Effector memory CD8-positive, alpha-beta T cell (primary cell): ENCODE measurements around the gene FAM221B.

Experiments used
- ATAC-seq: fragments of 150-1000 bp; cut with Tn5 transposase; replicated peaks from 2 replicates; pipeline ENCODE4 v1.10.0; 2021; ENCODE audit warnings: mild to moderate bottlenecking, moderate library complexity
- DNase-seq, 3 experiments: peaks; one replicate each; pipeline ENCODE4 v3.0.0; 2021
- H3K27ac Mint-ChIP-seq, 2 donors: one replicate each; pipeline ENCODE4 v1.8.0; 2022; ENCODE audit warnings: mild to moderate bottlenecking in 2 of 2, mixed read lengths in 2 of 2, moderate library complexity in 2 of 2
- H3K27me3 Mint-ChIP-seq, 2 donors: one replicate each; pipeline ENCODE4 v1.8.0; 2022; ENCODE audit warnings: mixed read lengths in 2 of 2
- H3K36me3 Mint-ChIP-seq: one replicate; pipeline ENCODE4 v1.8.0; 2022; ENCODE audit warnings: mild to moderate bottlenecking, moderate library complexity, mixed read lengths; ENCODE audit not compliant: insufficient read depth
- H3K4me1 Mint-ChIP-seq, 2 donors: one replicate each; pipeline ENCODE4 v1.8.0; 2022; ENCODE audit warnings: low read depth in 2 of 2, mixed read lengths in 2 of 2
- H3K4me3 Mint-ChIP-seq, 2 donors: one replicate each; pipeline ENCODE4 v1.8.0; 2022; ENCODE audit warnings: mild to moderate bottlenecking in 2 of 2, mixed read lengths in 2 of 2, moderate library complexity in 2 of 2
- H3K9me3 Mint-ChIP-seq, 2 donors: one replicate each; pipeline ENCODE4 v1.8.0; 2022; ENCODE audit warnings: mixed read lengths in 2 of 2

FAM221B gene

DNA sequence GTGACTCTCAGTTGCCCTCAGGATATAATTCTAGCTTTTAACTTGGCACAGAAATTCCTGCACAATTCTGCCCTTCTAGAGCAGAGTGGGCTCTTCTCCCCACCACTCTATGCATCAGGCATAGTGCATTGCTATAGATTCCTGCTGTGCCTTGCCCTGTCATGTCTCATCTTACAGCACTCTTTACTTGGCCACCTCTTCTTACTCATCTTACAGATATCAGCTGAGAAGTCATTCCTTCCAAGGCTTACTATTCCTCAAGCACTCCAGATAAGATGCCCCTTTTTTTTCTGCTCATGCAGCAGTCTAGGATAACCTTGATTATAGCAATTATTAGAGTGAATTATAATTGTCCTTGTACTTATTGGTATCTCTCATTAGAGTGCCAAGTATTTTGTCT is 5.6 kb downstream of the FAM221B start:
- peaks cover 5 to 6% of the 10 kb centered on the region in 2 donors for H3K4me1 Mint-ChIP-seq
- H3K27me3 Mint-ChIP-seq, result peaks cover 5 to 6% of the 10 kb centered on the region in 2 donors

GRCh38 chr9:35820076-35820475 is 8.5 kb downstream of the FAM221B start:
- H3K27ac Mint-ChIP-seq, result no peak overlapping the region
- no peak for DNase-seq

More for the DNA sequence above, 5.6 kb downstream of the FAM221B start:
- Mint-ChIP-seq H3K27ac (no peak overlapping the region), H3K36me3 (peaks cover under 1% of the 10 kb centered on the region), H3K9me3 (no peaks in the 10 kb centered on the region), H3K4me3 (no peak overlapping the region)
- ATAC-seq (no peak), DNase-seq (no peak)

GRCh38 chr9:35818341-35818740 is 10.2 kb downstream of the FAM221B start:
- Mint-ChIP-seq H3K4me3 (no peak overlapping the region), H3K4me1 (peaks cover 9 to 14% of the 10 kb centered on the region in 2 donors), H3K27ac (no peak overlapping the region), H3K27me3 (peaks cover 6% of the 10 kb centered on the region in 2 donors), H3K36me3 (peaks cover 13% of the 10 kb centered on the region), H3K9me3 (peaks cover 0 to 1% of the 10 kb centered on the region in 2 donors)
- ATAC-seq, result no peak
- DNase-seq, result no peak

More at GRCh38 chr9:35820076-35820475, 8.5 kb downstream of the FAM221B start:
- H3K4me3 Mint-ChIP-seq, result no peak overlapping the region
- no peak for ATAC-seq
- peaks cover 6% of the 10 kb centered on the region in 2 donors for H3K27me3 Mint-ChIP-seq
- peaks cover 12% of the 10 kb centered on the region for H3K36me3 Mint-ChIP-seq
- H3K4me1 Mint-ChIP-seq, result peaks cover 3 to 7% of the 10 kb centered on the region in 2 donors
- H3K9me3 Mint-ChIP-seq, result peaks cover 0 to 1% of the 10 kb centered on the region in 2 donors

- Mint-ChIP-seq H3K27ac (no peak overlapping the region), H3K27me3 (peaks cover 0 to 6% of the 10 kb centered on the region in 2 donors), H3K4me3 (peak overlapping the region in 1 of 2 donors; percentile 92), H3K4me1 (peaks cover 24 to 26% of the 10 kb centered on the region in 2 donors), H3K9me3 (peaks cover 0 to 1% of the 10 kb centered on the region in 2 donors), H3K36me3 (peaks cover 18% of the 10 kb centered on the region)
- ATAC-seq (no peak), DNase-seq (no peak)
Measured at GRCh38 chr9:35816708-35817107, 11.8 kb downstream of the FAM221B start.

DNA sequence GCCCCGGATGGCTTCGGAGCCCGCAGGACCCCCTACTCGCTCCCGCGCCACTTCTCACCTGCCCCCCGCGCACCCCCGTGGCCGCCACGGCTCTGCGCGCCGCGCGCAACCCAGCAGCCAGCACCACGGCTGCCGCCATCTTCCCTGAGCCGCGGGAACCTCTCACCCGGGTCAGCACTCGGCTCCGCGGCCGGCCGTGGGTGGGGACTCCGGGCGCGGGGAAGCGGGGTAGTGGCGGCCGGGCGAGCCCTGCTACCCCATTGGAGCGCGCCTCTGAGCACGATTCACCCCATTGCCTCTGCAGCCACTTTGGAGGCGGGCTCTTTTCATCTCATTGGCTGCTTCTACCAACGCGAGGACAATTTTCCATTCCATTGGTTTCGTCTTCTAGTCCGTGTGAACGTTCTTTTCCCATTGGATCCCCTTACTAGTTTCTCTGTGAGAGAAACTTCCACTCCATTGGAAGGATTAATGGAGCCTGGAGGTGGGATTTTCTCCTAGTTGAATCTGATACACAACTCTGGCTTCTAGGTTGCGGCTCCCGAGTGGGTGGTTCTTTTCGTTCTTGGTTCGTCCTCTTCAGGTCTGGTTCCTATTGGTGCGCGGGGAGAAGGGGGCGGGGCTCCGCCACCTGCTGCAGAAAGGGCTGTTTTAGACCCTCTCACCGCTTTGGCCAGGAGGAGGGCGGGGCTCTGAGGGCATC is 13.5 kb downstream of the FAM221B start, which contains the start of gene HINT2:
Gene HINT2, minus strand, starts transcription at position 202 of the 703 bp plus-strand sequence. Its CDS starts 63 bp downstream, at position 139.
- peak; percentile 94 to 97 (median 95) for DNase-seq
- Mint-ChIP-seq H3K36me3 (peaks cover 20% of the 10 kb centered on the region), H3K27ac (peak within 1 kb of the TSS; percentile 85 to 87), H3K4me3 (peak within 1 kb of the TSS; percentile 83 to 92), H3K27me3 (peaks cover 0 to 6% of the 10 kb centered on the region in 2 donors), H3K4me1 (peaks cover 28 to 29% of the 10 kb centered on the region in 2 donors), H3K9me3 (peaks cover 0 to 1% of the 10 kb centered on the region in 2 donors)
- ATAC-seq, result peak; percentile 72

- H3K36me3 Mint-ChIP-seq, result peaks cover 20% of the 10 kb centered on the region
- no peak for ATAC-seq
- H3K27me3 Mint-ChIP-seq, result peaks cover 0 to 6% of the 10 kb centered on the region in 2 donors
- peak overlapping the region; percentile 85 to 87 for H3K27ac Mint-ChIP-seq
- H3K9me3 Mint-ChIP-seq, result peaks cover 0 to 1% of the 10 kb centered on the region in 2 donors
- H3K4me3 Mint-ChIP-seq, result peak overlapping the region; percentile 83 to 92
- DNase-seq, result peak in 2 of 3 experiments; percentile 16 to 23
- H3K4me1 Mint-ChIP-seq, result peaks cover 28 to 29% of the 10 kb centered on the region in 2 donors
Measured at GRCh38 chr9:35814106-35814840, 14.3 kb downstream of the FAM221B start.

DNA sequence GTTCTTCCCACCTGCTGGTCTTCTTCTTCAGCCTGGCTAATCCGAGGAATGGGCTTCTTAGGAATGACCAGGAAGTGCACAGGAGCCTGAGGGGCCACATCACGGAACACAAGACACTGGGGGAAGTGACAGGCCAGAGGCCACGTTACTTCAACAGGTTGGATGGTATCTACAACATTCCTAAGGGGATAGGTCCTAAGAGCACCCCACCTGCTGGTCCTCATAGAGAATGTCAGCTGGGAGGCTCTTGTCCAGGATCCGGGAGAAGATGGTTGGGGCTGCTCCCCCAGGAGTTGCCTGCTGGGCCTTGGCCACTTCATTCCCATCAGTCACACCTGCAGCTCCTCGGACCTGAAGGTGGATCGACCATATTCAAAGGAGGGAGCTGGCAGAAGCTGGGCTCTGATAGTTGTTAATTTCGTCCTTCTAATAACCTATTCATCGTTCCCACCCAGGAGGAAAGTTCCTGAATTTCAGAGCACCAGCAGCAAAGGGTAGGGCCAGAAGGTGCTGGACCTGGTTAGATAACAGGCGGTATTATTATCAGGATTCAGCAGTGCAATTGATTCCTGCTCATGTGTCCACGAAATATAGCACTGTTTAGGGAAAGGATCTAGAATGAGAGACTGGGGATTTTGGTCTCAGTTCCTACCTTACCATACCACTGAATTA is 15.0 kb downstream of the FAM221B start:
- peaks cover 20% of the 10 kb centered on the region for H3K36me3 Mint-ChIP-seq
- H3K9me3 Mint-ChIP-seq, result peaks cover 0 to 1% of the 10 kb centered on the region in 2 donors
- peak overlapping the region; percentile 83 to 92 for H3K4me3 Mint-ChIP-seq
- ATAC-seq (no peak), DNase-seq (no peak)
- peaks cover 28 to 29% of the 10 kb centered on the region in 2 donors for H3K4me1 Mint-ChIP-seq
- peak overlapping the region; percentile 85 to 87 for H3K27ac Mint-ChIP-seq
- H3K27me3 Mint-ChIP-seq, result peaks cover 0 to 6% of the 10 kb centered on the region in 2 donors

GRCh38 chr9:35812025-35812602 is 16.4 kb downstream of the FAM221B start, which contains the start of gene SPAG8:
Gene SPAG8 (minus strand): TSS chr9:35812262. CDS start chr9:35812147, 115 bp downstream.
- H3K27ac Mint-ChIP-seq, result peak within 1 kb of the TSS; percentile 91 to 92
- peak within 1 kb of the TSS; percentile 83 to 84 for H3K4me3 Mint-ChIP-seq
- ATAC-seq (peak; percentile 65), DNase-seq (peak; percentile 94 to 96 (median 95))
- peaks cover 28 to 29% of the 10 kb centered on the region in 2 donors for H3K4me1 Mint-ChIP-seq
- peaks cover 0 to 1% of the 10 kb centered on the region in 2 donors for H3K9me3 Mint-ChIP-seq
- peaks cover 20% of the 10 kb centered on the region for H3K36me3 Mint-ChIP-seq
- no peaks in the 10 kb centered on the region for H3K27me3 Mint-ChIP-seq

- Mint-ChIP-seq H3K36me3 (peaks cover 20% of the 10 kb centered on the region), H3K4me3 (peak overlapping the region; percentile 83 to 84), H3K27me3 (no peaks in the 10 kb centered on the region), H3K9me3 (peaks cover 0 to 1% of the 10 kb centered on the region in 2 donors), H3K4me1 (peaks cover 28 to 29% of the 10 kb centered on the region in 2 donors), H3K27ac (peak overlapping the region; percentile 91 to 92)
- ATAC-seq (no peak), DNase-seq (no peak)
Measured at GRCh38 chr9:35811381-35812024, 17.0 kb downstream of the FAM221B start.

DNA sequence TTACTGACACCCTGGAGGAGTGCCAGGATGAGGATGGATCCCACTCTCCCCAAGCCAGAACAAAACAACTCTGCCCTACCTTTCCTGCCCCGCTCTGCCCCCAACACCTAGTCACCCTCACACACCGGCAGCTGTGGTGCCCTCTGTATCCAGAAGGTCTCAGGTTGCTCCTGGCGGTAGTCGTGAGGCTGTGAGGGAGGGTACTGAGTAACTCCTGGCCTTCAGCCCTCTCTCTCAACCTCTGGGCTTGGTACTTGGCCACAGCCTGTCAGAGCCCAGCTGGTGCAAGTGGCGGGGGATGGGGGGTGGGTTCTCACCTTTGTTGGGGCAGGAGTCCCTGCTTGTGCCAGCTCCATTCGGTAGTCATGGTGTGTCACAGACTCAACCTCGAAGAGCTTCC is 18.4 kb downstream of the FAM221B start:
- DNase-seq (no peak), ATAC-seq (no peak)

DNA sequence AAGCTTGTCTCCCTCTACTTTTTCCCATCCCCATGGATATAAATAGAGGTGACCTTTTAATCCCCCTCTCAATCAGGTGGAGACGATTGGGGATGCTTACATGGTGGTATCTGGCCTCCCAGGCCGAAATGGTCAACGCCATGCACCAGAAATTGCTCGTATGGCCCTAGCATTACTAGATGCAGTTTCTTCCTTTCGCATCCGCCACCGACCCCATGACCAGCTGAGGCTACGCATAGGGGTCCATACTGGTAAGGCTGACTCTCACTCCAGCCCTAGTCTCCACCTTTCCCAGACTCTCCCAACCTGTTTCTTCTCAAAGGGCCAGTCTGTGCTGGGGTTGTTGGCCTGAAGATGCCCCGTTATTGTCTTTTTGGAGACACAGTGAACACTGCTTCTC is 20.1 kb downstream of the FAM221B start:
- Mint-ChIP-seq H3K27me3 (no peaks in the 10 kb centered on the region), H3K4me1 (peaks cover 14 to 20% of the 10 kb centered on the region in 2 donors)

More for the DNA sequence above, 18.4 kb downstream of the FAM221B start:
- peaks cover 9% of the 10 kb centered on the region for H3K36me3 Mint-ChIP-seq
- H3K4me1 Mint-ChIP-seq, result peaks cover 21 to 25% of the 10 kb centered on the region in 2 donors
- H3K4me3 Mint-ChIP-seq, result no peak overlapping the region
- no peaks in the 10 kb centered on the region for H3K27me3 Mint-ChIP-seq
- H3K9me3 Mint-ChIP-seq, result no peaks in the 10 kb centered on the region
- no peak overlapping the region for H3K27ac Mint-ChIP-seq

DNA sequence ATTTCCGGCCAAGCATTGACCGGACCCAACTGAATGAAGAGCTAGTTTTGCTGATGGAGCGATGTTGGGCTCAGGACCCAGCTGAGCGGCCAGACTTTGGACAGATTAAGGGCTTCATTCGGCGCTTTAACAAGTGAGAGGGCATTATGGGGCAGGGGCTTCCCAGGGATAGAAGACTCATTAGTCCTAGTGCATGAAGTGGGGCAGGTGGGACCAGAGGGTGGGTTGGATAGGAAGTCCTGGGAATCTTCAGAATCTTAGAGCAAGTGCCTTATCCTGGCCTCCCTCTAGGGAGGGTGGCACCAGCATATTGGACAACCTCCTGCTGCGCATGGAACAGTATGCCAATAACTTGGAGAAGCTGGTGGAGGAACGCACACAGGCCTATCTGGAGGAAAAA is 22.4 kb downstream of the FAM221B start:
- H3K4me3 Mint-ChIP-seq, result no peak overlapping the region
- H3K4me1 Mint-ChIP-seq, result peaks cover 0 to under 1% of the 10 kb centered on the region in 2 donors
- peaks cover 9% of the 10 kb centered on the region for H3K36me3 Mint-ChIP-seq
- no peak for DNase-seq
- no peaks in the 10 kb centered on the region for H3K9me3 Mint-ChIP-seq
- no peak overlapping the region for H3K27ac Mint-ChIP-seq
- no peaks in the 10 kb centered on the region for H3K27me3 Mint-ChIP-seq
- no peak for ATAC-seq

More for the DNA sequence above, 20.1 kb downstream of the FAM221B start:
- no peaks in the 10 kb centered on the region for H3K9me3 Mint-ChIP-seq
- no peak for ATAC-seq
- DNase-seq, result no peak
- H3K27ac Mint-ChIP-seq, result no peak overlapping the region
- H3K36me3 Mint-ChIP-seq, result peaks cover 8% of the 10 kb centered on the region
- H3K4me3 Mint-ChIP-seq, result no peak overlapping the region
